Astrocyte of the spinal cord (primary cell): ENCODE measurements around the gene SLC12A3.

ENCODE experiments used
- DNase-seq: peaks from one replicate; pipeline ENCODE4 v3.0.0; 2011; ENCODE audit warnings: low read depth, low spot score
- H3K4me3 ChIP-seq: 2 replicates; pipeline ENCODE4 v1.5.1; 2011; ENCODE audit warnings: low read depth, mild to moderate bottlenecking, low read length, moderate library complexity
- in situ Hi-C: cut with HindIII; loops from 2 replicates; pipeline ENCODE4 v1.10.0; 2017; ENCODE audit warnings: low sequenced_read_pairs
- TF ChIP-seq, protein P1 (sequence below): IDR thresholded peaks from 2 replicates; pipeline ENCODE4 v1.5.1; 2012; ENCODE audit warnings: low read depth, mild to moderate bottlenecking, low read length, inconsistent platforms

Gene SLC12A3

GRCh38 chr16:56852401-56852730 is 12.6 kb upstream of the SLC12A3 start:
- TF ChIP-seq, protein P1, sequence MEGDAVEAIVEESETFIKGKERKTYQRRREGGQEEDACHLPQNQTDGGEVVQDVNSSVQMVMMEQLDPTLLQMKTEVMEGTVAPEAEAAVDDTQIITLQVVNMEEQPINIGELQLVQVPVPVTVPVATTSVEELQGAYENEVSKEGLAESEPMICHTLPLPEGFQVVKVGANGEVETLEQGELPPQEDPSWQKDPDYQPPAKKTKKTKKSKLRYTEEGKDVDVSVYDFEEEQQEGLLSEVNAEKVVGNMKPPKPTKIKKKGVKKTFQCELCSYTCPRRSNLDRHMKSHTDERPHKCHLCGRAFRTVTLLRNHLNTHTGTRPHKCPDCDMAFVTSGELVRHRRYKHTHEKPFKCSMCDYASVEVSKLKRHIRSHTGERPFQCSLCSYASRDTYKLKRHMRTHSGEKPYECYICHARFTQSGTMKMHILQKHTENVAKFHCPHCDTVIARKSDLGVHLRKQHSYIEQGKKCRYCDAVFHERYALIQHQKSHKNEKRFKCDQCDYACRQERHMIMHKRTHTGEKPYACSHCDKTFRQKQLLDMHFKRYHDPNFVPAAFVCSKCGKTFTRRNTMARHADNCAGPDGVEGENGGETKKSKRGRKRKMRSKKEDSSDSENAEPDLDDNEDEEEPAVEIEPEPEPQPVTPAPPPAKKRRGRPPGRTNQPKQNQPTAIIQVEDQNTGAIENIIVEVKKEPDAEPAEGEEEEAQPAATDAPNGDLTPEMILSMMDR, result no peak
- H3K4me3 ChIP-seq, result no peak overlapping the region
- DNase-seq, result no peak
- in situ Hi-C loops, result no loop called here

DNA sequence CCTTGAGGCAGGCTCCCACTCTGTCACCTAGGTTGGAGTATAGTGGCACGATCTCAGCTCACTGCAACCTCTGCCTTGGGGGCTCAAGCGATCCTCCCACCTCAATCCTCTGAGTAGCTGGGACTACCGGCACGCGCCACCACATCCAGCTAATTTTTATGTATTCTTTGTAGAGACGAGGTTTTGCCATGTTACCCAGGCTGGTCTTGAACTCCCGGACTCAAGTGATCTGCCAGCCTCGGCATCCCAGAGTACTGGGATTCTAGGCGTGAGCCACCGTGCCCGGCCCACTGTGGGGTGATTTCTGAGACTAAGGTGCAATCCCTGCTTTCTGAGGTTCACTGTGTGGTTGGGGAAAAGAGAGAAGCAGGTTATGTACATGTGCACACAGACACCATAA is 12.0 kb upstream of the SLC12A3 start:
- no peak for DNase-seq
- TF ChIP-seq, protein P1, result no peak
- in situ Hi-C loops, result no loop called here
- H3K4me3 ChIP-seq, result no peak overlapping the region

DNA sequence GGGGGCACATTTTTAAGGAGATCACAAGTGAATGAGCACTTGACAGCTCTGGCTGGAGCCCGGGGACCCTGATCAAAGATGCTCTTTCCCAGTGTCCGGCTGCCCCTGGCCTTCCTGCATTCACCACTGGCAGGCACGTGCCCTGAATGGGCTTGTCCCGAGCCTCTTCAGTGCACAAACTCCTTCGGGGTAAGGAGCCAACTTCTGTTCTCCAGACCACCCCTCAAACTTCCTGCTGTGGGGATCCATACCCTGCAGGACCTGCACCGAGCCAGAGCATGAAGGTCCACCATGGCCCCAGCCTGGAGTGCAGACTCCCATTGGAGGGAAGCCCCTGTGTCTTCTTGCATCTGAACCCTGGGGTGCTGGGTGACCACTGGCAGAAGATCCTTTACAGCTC is 9.8 kb upstream of the SLC12A3 start:
- TF ChIP-seq, protein P1, result no peak
- no peak for DNase-seq
- no peak overlapping the region for H3K4me3 ChIP-seq
- in situ Hi-C loops, result no loop called here

GRCh38 chr16:56855946-56856345 is 9.1 kb upstream of the SLC12A3 start:
- in situ Hi-C loops, result no loop called here
- no peak overlapping the region for H3K4me3 ChIP-seq
- TF ChIP-seq, protein P1, result no peak
- no peak for DNase-seq

- no peak overlapping the region for H3K4me3 ChIP-seq
- in situ Hi-C loops, result no loop called here
- DNase-seq, result no peak
- TF ChIP-seq, protein P1, result no peak
Measured at GRCh38 chr16:56856876-56857447, 8.0 kb upstream of the SLC12A3 start.

GRCh38 chr16:56858374-56858773 is 6.6 kb upstream of the SLC12A3 start:
- in situ Hi-C loops, result no loop called here
- H3K4me3 ChIP-seq, result no peak overlapping the region
- TF ChIP-seq, protein P1, result no peak
- no peak for DNase-seq

DNA sequence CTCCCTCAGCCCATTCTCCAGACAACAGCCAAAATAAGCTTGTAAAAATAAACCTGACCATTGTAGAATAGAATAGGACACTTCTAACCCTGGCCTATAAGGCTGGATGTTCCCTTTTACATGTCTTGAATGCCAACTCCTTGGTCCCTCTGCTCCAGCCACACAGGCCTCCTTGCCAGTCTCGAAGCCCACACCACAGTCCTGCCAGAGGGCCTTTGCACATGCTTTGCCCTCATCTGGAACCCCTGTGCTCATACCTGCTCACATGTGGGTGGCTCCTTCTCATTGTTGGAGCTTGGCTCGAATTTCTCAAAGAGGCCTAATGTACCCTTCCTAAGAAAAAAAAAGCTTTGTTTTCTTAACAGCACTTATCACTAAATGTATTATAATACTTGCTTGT is 5.4 kb upstream of the SLC12A3 start:
- no peak for DNase-seq
- TF ChIP-seq, protein P1, result no peak
- in situ Hi-C loops, result no loop called here
- no peak overlapping the region for H3K4me3 ChIP-seq
